MM.1S (cell line): ENCODE data around the gene TMEM168.

ENCODE experiments used
- CTCF ChIP-seq: fragments of 300-600 bp; sonication (generic); IDR thresholded peaks from 2 replicates; pipeline ENCODE4 v1.5.1; 2016; ENCODE audit warnings: antibody characterized with exemption, low read length, mixed read lengths
- EZH2 ChIP-seq: fragments of 300-600 bp; sonication (generic); optimal IDR thresholded peaks from 2 replicates; pipeline ENCODE3; 2017; ENCODE audit warnings: low read depth, mild to moderate bottlenecking, antibody characterized with exemption, low read length, mixed read lengths

- TF ChIP-seq CTCF (no peak), EZH2 (no peak)
These were observed 16.0 kb upstream of the TMEM168 start for GRCh38 chr7:112806156-112806555.
